AG04449 (cell line): ENCODE results near the gene RYR2.

Source experiments
- CTCF ChIA-PET: fragments of 350-600 bp; formaldehyde crosslinking; extraction: SDS; loops from one replicate; lab custom pipeline; 2021; ENCODE audit warnings: antibody characterized with exemption; lab: Yijun Ruan, JAX
- POLR2A ChIA-PET: fragments of 400-600, 350-600 bp; formaldehyde crosslinking; extraction: SDS; loops from one replicate; lab custom pipeline; 2020; ENCODE audit warnings: antibody characterized with exemption, inconsistent platforms; lab: Yijun Ruan, JAX
- DNase-seq: peaks from one replicate; pipeline ENCODE4 v3.0.0-alpha.2; 2010; ENCODE audit warnings: low read depth, low spot score
- H3K4me3 ChIP-seq: 2 replicates; pipeline ENCODE4 v1.5.1; 2011; ENCODE audit warnings: low read depth, mild to moderate bottlenecking, control low read depth, low read length
- CTCF ChIP-seq: IDR thresholded peaks from one replicate; pipeline ENCODE4 v1.5.1; 2011; ENCODE audit warnings: mild to moderate bottlenecking, moderate library complexity, low read length, control low read depth, inconsistent platforms; ENCODE audit not compliant: insufficient read depth; ENCODE audit errors: missing control alignments

The RYR2 gene

GRCh38 chr1:237749122-237749521 is 707.1 kb downstream of the RYR2 start:
- no peak for TF ChIP-seq CTCF
- ChIA-PET CTCF (no interaction called here), POLR2A (no interaction called here)
- no peak for DNase-seq
- no peak overlapping the region for H3K4me3 ChIP-seq

DNA sequence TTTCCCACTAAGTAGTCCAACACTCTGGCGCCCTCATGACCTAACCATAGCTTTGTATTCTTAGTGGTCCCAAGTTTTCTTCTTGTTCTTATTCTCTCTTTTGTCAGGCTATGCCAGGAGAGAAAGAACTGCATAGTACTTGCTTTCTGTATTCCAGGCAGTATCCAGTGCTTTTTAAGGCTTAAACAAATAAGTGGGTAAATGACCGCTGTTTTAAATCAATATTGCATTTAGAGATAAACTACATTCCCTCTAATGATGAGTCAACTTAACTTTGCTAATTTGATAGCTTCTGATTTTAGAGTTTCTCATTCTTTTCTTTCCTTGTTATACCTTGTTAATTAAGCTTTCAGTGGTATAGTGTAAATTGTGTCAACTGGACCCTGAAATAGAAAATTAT is 709.1 kb downstream of the RYR2 start:
- CTCF ChIA-PET, result no interaction called here
- no peak for TF ChIP-seq CTCF
- no peak overlapping the region for H3K4me3 ChIP-seq
- no peak for DNase-seq
- POLR2A ChIA-PET, result no interaction called here

DNA sequence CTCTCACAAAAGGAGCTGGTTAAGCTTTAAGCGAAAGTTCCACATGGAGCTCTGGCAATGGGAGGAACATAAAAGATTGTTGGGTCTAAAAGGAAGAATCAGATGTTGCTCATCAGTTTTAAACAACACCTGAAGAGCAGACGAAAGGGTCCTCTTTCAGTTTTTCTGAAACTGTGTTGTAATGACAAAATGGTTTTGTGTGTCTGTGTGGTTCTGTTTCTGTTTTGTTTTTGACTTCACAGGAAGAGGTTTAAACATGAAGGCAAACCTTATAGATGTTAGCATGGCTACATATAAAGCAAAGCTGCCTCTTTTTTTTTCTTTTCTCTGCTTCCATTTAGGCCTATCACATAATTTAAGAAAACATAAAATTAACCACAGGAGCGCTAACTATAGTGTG is 712.6 kb downstream of the RYR2 start:
- no peak for DNase-seq
- ChIA-PET POLR2A (no interaction called here), CTCF (no interaction called here)
- H3K4me3 ChIP-seq, result no peak overlapping the region
- TF ChIP-seq CTCF, result no peak

- POLR2A ChIA-PET, result no interaction called here
- no peak for DNase-seq
- no peak for TF ChIP-seq CTCF
- CTCF ChIA-PET, result no interaction called here
- H3K4me3 ChIP-seq, result no peak overlapping the region
Measured at GRCh38 chr1:237756304-237756967, 714.5 kb downstream of the RYR2 start.

DNA sequence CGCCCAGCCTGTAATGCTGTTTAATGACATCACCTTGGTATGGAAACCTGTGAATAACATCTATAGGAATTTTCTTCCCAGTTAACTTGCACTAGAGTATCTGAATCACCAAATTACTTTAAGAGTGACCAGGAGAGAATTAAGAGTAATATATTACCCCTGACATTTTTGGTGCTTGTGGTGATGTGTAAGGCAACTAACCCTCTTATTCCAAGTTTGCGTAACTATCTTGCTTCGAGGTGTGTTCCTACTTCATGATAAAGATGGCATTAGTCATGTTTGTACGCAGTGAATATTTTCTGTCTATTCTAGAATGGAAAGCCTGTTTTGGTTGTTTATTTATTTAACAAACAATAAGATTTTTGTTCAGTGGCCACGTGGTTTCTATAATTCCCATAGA is 717.4 kb downstream of the RYR2 start:
- DNase-seq, result no peak
- no peak for TF ChIP-seq CTCF
- ChIA-PET POLR2A (no interaction called here), CTCF (no interaction called here)
- H3K4me3 ChIP-seq, result no peak overlapping the region

- POLR2A ChIA-PET, result no interaction called here
- H3K4me3 ChIP-seq, result no peak overlapping the region
- no peak for TF ChIP-seq CTCF
- no peak for DNase-seq
- CTCF ChIA-PET, result no interaction called here
Measured at GRCh38 chr1:237760951-237761350, 719.0 kb downstream of the RYR2 start.
